GM21423 (cell line): ENCODE data around the gene APBB1.
A peak's percentile ranks its signal among the peaks of the same experiment; 100 is the strongest.
"Not testable (repeated sequence)": the region's sequence is repeated elsewhere in the genome, so short reads cannot be mapped to it uniquely, and the experiment has no call there.

Experiments
- ATAC-seq: cut with Tn5 transposase; IDR thresholded peaks from one replicate; pipeline ENCODE4 v1.9.1; 2021; ENCODE audit warnings: mild to moderate bottlenecking, moderate library complexity; ENCODE audit not compliant: unreplicated experiment

The APBB1 gene

DNA sequence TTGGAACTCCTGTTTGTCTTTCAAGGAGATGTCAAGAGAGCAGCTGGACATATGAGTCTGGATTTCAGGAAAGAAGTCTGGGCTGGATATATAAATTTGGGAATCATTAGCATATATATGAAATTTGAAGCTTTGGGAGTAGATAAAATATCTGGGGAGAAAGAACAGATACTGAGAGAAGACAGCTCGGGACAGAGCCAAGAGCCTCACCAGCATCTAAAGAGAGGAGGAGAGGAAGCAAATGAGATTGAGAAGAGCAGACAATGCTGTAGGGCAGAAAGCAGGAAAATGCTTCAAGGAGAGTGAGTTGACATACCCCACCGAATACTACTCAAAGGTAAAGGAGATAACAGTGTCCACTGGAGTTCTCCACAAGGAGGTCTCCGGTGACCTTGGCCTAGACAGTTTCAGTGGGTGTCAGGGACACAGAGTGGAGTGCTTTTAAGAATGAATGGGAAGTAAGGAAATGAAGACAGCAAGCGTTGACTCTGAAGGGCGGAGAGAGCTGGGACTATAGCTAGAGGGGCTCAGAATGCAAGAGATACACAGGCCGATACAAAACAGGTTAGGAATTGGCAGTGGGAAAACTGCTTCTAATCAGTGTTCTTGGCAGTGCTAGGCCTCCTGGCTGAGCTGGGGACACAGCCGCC, 862 bp downstream of the APBB1 start:
- no peak for ATAC-seq

DNA sequence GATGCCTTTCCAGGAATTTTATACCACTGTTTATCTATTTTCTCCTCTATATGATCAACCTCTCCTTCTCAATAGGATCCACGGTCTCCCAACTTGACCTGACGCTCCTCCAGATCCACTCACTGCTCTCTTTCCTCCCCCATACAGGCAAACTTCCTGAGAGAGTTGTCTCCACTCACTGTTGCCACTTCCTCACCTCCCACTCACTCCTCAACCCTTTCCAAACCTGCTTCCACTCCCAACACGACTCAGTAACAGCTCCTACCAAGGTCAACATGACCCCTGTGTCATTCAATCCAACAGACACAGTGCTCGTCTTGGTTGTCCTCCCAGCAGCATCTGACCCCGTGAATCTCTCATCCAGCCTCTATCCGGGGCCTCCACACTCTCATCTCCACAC, 3.1 kb downstream of the APBB1 start:
- ATAC-seq, result no peak

DNA sequence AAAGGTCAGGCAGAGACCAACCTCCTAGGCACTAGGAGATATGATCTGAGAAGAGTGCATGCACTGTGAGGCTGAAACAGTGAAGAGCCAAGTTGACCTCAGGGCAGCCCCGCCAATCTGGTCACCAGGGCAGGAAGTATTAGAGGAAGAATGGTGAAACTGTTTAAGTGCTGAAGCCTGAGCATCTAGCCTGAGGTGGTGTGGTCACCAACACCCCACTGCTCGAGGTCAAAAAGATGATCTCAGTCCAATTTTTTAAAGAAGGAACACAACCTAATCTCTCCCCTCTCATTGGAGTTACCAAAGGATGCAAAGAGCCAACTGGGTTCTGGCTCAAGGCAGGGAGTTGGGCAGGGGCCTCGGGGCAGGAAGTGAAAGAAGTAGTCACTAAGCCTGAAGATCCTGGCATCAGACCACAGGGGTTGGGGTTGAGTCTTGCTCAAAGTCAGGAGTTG, 4.0 kb downstream of the APBB1 start:
- peak; percentile 48 for ATAC-seq

DNA sequence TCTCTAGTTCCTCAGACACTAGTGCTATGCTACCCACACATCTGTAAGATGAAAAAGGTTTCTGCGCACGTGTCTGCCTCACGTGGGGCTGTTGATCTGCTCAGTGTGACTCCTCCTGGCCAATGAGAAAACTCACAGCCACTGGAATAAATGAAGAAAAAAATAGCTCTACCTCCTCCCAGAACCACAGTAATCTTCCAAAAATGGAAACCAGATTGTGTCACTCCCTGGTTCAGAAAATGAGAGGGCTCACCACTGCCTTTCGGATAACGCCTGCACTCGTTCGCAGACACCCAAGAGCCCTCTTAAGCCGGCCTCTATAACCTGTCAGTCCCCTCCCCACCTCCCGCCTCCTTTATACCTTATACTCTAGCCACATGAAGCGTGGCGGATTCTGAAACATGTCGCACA, 5.1 kb downstream of the APBB1 start:
- no peak for ATAC-seq

DNA sequence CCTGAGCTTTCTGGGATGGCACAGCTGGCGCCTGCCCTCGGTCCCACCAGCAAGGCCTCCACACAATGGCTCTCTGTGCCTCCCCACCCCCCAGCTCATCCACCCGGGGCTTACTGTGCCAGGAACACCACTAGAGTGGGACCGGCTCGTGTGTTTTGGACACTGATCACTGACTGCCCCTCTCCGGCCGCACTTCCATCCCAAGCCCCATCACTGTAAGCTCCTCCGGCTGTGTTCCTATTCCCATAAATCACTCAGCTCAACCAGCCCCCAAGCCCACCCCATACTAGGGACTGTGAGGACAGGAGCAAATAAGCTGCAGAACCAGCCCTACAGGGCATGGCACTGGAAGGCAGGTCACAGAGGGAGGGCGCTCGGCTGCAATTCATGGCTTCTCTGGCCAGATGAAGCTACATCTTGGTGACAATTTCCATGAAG, 7.3 kb downstream of the APBB1 start:
- ATAC-seq, result no peak

DNA sequence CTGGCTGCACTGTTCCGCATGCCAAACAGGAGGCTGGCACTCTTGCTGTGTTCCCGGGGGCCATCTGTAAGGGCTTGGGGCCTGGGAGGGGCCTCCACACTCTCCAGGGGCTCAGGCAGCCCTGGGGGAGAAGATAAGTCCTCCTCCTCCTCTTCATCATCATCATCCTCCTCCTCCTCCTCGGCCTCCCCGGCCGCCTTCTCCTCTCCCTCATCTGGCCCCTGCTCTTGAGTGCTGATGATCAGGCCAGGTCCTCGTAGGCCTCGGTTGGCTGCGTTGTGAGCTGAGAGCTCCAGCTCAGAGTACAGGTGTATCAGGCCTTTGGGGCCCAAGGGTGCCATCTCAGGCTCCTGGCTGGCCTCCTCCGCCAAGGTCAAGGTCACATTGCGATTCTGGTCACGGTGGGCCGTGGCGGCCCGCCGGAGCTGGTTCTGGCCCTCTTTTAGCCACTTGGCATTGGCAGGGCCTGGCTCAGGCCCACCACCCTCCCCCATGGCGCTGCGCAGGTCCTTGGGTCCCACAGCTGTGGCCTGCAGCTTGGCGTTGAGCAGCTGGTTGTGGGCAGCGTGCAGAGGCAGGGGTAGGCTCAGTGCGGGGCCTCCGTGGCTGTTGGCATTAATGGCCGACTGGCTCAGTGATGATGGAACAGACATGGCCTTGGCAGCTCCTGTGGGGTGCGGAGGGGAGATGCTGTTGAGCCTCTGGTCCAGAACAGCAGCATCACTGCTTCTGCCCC, 8.0 kb downstream of the APBB1 start:
- no peak for ATAC-seq

DNA sequence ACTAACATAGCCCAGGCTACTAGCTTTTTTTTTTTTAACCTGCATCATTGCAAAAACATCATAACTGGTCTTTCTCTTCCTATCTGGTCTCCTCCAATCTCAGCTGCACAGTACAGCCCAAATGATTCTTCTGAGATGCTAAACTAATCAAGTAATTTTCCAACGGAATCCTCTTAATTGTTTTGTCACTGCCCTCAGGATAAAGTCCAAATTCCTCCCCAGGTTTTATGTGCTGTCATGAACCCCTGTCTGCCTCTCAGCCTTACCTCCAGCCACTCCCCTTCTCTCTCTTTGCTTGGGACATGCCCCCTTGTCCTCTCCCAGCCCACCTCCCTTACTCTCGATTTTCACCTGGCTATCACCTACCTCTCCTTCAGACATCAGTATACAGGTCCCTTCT, 12.5 kb downstream of the APBB1 start:
- no peak for ATAC-seq

DNA sequence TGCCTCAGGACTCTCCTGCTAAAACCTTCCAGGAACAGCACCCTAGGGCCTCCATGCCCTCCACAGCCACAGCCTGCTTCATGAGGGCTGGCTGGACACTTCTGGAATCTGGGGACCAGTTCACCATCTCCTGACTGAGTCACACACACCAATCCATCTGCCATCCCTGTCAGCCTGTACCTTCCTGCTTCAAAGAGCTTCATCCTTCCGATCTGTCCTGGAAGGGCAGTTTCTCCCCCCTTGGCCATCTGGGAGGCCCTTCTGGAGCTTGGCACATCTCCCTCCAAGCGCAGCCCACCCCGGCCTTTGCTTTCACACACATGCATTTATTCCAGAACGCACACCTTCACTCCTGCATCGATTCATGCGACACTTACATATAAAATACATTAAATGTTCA, 13.0 kb downstream of the APBB1 start:
- no peak for ATAC-seq

DNA sequence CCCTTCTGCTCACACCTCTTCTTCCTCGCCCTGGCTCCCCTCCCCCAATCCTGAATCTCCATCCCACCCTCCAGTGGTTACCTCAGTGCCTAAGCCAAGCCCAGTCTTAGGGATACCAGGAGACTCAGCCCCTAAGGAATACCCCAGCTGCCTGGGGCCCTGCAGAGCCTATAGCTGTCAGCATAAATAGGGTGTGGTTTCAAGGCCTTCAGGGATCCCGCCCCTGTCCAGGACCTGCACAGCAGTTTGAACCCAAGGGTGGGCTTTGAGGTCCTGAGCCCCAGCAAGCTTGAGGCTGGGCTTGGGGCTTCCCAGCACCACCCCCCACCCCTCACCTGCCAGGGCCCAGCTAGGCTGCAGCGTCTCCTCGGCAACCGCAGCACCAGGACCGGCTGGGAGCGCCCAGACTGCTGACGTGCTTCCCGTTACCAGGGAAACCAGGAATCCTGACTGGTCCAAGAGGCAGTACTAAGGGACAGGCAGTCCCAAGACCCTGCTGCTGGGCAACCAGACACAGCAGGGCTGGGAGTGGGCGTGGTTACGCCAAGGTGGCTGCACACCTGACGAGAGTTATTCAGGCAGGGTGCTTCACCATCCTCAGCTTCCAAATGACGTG, 13.7 kb downstream of the APBB1 start:
- ATAC-seq, result no peak

DNA sequence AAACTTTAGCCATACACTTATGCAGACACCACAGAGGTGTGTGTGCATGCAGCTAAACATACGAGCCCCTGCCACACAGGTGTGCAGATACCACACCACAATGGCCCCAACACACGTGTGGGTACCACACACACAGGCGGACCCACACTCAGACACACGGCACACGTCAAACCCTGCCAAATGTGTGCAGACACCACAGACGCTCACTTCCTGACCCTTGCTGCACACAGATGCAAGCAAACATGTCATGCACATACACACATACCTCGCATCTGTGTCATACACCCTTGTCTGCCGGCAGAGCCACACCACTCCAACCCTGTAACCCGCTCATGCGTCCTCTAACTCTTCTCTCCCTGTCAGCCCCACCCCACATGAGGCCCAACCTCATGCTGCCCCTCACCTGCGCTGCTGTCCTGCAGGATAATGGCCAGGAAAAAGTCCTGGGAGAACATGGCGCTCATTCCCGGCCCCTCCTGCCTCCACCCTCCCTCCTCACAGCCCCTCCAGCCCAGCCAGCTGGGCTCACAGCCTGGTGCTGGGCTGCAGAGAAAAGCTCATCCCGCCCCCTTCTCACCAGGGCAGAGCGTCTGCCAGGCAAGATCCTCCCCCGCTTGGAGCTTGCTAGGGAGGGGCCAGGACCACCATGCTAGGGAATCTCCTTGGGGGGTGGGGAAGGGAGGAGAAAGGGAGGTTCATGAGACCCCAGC, 14.4 kb downstream of the APBB1 start:
- ATAC-seq, result no peak

DNA sequence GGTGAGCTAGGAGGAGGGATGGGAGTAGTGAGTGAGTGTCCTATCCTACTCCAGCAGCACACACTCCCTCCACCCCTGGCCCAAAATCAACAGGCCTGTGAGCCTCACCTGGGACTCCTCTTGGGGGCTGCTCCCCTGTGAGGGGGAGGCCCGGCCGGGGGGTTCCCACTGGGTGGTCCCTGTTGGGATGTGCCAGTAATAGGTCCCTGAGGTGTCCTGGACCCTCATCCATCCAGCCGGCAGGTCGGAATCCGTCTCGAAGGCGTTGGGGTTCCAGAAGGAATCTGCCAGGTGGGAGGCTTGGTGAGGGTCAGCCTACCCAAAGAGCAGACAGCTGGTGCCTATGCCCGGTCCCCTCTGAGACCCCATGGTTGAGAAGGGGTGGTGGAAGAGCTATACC, 15.4 kb downstream of the APBB1 start:
- ATAC-seq, result no peak

DNA sequence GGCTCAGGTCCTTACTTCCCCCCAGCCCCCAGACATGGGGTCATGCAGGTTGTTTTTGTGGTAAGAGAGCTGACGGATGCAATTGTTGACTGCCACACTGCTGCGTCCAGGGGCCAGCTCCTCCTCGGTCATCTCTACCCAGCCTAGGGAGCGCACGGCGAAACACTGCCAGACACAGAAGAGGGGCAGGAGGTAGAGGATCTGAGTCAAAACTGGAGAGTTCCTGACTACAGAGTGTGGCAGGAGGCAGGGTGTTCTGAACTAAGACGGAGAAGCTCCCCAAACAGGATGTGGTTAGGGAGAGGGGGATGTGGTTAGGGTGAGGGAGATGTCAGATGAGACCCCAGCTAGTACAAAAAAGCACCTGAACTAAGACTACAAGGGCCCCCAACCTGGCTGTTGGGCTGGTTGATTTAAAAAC, 16.3 kb downstream of the APBB1 start:
- peak; percentile 93 for ATAC-seq

DNA sequence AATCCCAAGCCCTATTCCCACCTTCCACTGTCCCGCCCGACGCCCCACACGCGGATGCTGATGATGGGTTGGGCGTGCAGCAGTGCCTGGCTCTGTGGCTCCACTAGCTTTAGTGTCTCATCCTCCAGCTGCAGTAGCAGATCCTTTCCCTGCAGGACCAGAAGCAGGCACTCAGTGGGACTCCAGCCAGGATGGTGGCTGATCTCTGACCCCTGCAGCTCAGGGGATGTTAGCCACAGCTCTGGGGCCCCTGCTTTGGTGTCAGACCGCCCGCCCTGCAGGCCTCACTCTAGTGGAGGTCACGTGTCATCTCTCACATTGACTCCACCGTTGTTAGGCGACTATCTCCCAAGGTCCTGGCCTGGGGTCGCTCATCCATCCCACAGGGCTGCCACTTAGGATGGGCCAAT, 16.8 kb downstream of the APBB1 start:
- ATAC-seq, result peak; percentile 26

DNA sequence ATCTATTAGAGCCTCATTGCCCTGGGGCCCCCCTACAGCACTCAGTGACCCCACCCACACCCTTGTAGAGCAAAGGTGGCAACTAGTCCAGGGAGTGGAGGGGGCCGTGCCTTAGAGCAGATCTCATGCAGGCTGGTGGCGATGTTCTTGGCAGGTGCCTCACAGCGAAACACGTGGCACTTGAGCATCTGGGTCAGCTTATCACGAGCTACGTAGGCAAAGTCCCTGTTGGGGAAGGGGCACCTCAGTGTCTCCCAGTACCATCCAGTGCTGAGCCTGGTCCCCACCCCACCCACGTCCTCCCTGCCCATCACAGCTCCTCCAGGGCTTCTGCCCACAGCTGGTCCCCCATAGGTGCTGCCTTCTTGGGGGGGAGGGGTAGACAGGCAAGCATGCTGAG, 17.4 kb downstream of the APBB1 start:
- ATAC-seq, result no peak

DNA sequence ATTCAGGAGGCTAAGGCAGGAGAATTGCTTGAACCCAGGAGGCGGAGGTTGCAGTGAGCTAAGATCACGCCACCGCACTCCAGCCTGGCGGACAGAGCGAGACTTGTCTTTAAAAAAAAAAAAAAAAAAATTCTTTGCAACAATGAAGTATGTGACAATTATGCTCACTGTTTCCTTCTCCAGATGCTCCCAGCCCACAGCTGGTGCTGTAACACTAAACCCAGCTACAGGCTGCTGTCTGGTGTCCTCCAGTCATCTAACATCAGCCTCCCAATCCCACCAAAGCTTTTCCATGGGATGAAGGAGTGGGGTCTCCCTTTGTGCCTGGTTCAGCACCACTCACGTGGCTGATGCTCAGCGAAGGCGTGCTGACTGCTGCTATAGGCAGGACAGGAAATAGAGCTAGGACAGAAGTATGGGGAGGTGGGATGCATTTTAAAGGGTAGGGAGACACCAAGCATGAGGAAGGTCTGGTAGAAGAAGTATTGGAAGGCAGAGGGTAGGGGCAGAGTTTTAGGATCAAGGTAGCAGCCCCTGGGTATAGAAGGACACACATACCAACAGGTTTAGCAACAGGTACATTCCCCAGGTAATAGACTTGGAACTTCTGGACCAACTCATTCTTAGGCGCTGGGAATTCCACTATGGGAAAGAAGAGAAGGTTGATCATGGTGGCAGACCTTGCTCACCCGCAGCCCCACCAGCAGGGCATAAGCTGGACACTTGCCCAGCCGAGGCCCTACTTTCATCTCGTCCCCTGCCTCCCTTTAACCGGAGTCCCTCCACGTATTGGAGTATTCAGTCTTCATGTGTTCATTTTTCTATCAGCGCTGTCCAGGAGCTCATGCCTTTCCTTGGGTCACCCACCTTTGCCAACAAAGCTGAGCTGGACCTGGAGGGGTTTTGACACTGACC, 18.2 kb downstream of the APBB1 start:
- no peak for ATAC-seq

DNA sequence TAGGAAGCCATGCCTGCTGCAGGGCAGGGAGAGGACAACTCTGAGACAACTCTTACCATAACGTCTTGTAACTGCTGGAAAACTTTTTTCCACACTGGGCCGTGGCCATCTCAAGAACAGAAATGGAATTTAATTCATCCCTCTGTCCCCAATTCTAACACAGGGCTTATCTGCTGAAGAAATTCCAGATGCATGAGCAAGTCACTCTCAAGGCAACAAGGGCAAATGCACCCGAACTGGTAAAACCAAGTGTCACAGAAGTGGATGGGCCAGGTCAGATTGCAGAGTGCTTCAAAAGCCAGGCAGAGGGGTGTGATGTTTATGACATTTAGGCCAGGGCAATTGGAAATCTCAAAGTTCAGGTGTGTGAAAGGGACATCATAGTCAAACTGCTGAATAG, 21.3 kb downstream of the APBB1 start:
- ATAC-seq, result no peak

DNA sequence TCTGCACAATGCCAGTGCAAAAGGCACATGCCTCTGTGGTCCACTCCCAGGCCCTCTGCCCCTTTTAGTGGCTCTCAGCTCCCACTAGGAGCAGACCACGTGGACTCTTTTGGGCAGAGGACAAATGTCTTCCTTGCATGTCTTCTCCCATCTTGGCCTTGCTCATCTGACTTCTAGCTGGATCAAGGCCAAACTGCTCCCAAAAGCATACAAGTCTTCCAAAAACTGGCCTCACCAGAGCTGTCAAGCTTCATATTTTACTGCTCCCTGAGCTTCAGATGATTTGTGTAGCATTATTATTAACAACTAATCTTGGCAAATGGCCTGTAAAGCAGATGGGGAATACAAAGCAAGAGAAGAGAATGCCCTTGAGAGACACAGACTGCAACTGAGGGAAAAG, 21.7 kb downstream of the APBB1 start:
- no peak for ATAC-seq

DNA sequence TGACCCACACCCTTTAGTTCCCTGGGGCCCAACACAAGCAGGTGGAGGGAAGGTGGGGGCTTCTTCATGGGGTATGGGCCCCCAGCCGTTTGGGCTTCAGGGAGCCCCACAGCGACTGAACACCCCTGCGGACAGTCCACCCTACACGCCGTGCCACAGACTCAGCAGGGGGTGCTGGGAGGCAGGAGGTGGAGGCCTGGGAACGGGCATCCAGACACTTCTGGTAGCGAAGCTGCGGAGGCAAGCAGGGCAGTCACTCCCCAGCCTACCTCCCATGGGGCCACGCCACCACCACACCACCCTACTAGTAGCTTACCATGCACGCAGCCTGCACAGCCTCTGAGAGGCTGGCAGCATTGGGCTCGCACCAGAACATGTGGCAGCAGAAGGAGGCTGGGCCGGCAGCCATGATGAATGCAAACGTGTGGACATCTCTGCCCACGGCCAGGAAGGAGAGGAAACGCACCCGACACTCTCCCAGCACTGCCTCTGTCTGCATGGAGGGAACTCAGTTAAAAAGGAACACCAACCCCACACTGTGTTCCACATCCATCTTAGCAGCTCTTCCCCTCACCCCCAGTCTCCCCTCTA, 23.3 kb downstream of the APBB1 start:
- ATAC-seq, result no peak

DNA sequence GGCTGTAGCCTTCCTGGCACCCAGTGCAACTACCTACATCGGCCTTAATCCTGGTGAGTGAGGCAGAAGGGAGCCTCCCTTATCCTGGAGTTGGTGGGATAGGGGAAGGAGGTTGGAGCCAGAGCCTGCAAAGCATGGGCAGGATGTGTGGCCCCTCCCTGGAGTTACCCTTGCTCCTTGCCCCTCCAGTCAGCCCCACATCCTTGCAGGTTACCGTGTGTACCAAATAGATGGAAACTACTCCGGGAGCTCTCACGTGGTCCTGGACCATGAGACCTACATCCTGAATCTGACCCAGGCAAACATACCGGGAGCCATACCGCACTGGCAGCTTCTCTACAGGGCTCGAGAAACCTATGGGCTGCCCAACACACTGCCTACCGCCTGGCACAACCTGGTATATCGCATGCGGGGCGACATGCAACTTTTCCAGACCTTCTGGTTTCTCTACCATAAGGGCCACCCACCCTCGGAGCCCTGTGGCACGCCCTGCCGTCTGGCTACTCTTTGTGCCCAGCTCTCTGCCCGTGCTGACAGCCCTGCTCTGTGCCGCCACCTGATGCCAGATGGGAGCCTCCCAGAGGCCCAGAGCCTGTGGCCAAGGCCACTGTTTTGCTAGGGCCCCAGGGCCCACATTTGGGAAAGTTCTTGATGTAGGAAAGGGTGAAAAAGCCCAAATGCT, 24.8 kb downstream of the APBB1 start:
- ATAC-seq, result no peak

DNA sequence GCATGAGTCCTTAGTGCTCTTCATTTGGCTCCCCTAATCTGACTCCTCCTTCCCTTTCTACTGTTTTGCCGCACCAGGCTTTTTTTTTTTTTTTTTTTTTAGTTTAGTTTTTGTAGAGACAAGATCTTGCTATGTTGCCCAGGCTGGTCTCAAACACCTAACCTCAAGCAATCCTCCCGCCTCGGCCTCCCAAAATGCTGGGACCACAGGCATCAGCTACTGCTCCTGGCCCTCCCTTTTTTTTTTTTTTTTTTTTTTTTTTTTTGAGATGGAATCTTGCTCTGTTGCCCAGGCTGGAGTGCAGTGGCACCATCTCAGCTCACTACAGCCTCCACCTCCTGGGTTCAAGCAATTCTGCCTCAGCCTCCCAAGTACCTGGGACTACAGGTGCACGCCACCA, 26.6 kb downstream of the APBB1 start:
- not testable (repeated sequence) for ATAC-seq
